ENCODE data around the gene RAPGEF2.

- no peak for TF ChIP-seq CTCF (IDR thresholded peaks at IDR 0.05)
- TF ChIP-seq ZFX (IDR thresholded peaks at IDR 0.05; ENCODE audit: borderline replicate concordance), result no peak
Observed at GRCh38 chr4:159282329-159282728, 179.4 kb downstream of the RAPGEF2 start.

All from 22Rv1 (cell line).